GM23248 (cell line): ENCODE measurements around the gene RARB.

Experiments
- EZH2 ChIP-seq: fragments of 200-600 bp; sonication (generic); IDR thresholded peaks from 2 replicates; pipeline ENCODE4 v1.6.1; 2018; ENCODE audit warnings: antibody characterized with exemption, mild to moderate bottlenecking; ENCODE audit not compliant: insufficient read depth, poor library complexity, severe bottlenecking
- EZH2phosphoT487 ChIP-seq: fragments of 200-600 bp; sonication (generic); IDR thresholded peaks from 2 replicates; pipeline ENCODE4 v1.6.1; 2018; ENCODE audit warnings: antibody characterized with exemption, moderate library complexity, mild to moderate bottlenecking, low read depth; ENCODE audit not compliant: insufficient read depth

GRCh38 chr3:25566358-25566920 lies 138.4 kb downstream of the RARB start:
- TF ChIP-seq EZH2phosphoT487 (no peak), EZH2 (no peak)
